Daoy (cell line): ENCODE data around the gene MARCHF4. TPM values are rescaled to one million over a fixed set of nuclear protein-coding genes. Genes with fewer than 3 reads are reported as not detected.

Experiments
- DNase-seq: peaks from one replicate; pipeline ENCODE4 v3.0.0-alpha.2; 2015; ENCODE audit warnings: low read depth
- total RNA-seq: library from RNA; depleted of rRNA; stranded (reverse); fragments of >200 nt; shearing (Covaris generic); gene quantifications from 2 replicates; pipeline ENCODE4 v1.2.3, GENCODE V29; 2014; rRNA removed

Gene MARCHF4
- total RNA-seq = 4.1 and 4.8 TPM in 2 replicates

GRCh38 chr2:216371721-216372702 is at the start of gene MARCHF4:
MARCHF4 (minus strand) TSS chr2:216372483; CDS start chr2:216370260, 2,223 bp downstream.
- DNase-seq = peak; percentile 91

DNA sequence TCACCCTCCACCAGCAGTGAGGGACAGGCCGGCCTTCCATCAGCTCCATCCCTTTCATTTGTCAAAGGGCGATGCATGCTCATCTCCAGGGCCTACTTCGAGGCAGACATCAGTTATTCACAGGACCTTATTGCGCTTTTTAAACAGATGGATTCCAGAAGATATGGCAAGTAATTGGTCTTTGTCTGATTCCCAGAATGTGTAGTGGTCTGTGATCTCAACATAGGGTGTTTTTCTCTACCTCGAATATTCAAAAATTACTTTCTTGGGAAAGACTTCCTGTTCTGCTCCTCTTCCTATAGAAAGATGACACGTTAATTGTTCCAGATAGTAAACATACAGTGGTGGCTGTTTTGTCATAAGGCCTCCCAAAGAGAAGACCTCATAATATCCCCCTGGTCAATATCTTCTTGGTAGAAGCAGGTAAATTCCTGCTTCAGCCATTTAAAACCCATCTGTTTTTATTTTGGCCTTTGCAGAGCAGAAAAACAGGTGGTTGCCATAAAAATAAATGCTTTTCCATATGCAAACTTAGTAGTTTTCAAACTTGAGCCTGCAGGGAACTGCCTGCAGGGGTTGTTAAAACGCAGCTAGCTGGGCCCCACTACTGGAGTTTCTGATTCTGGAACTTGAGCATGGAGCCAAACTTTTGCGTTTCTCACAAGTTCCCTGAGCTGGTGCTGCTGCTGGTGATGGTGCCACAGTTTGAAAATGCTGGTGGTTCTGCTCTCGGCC is 48.3 kb upstream of the MARCHF4 start:
- no peak for DNase-seq

- DNase-seq = no peak
Measured at GRCh38 chr2:216418981-216419380, 46.7 kb upstream of the MARCHF4 start.

GRCh38 chr2:216416571-216417307 is 44.5 kb upstream of the MARCHF4 start:
- DNase-seq = no peak

DNA sequence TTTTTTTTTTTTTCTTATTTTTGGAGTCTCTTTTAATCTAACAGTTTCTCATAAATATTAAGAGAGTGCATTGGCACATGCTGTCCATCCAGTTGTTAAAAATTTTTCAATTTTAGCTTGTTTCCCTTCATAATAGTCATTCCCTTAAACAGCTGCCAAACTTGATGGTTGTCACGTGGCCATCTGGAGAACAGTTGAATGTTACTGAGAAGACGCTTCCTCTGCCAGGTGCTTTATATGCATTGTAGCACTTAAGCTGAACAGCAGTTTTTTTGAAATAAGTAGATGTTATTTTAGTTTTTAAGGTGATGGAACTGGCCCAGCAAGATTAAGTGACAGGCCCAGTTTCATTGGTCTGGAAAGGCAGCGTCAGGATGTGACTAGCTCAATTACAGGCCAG is 43.3 kb upstream of the MARCHF4 start:
- DNase-seq = no peak

DNA sequence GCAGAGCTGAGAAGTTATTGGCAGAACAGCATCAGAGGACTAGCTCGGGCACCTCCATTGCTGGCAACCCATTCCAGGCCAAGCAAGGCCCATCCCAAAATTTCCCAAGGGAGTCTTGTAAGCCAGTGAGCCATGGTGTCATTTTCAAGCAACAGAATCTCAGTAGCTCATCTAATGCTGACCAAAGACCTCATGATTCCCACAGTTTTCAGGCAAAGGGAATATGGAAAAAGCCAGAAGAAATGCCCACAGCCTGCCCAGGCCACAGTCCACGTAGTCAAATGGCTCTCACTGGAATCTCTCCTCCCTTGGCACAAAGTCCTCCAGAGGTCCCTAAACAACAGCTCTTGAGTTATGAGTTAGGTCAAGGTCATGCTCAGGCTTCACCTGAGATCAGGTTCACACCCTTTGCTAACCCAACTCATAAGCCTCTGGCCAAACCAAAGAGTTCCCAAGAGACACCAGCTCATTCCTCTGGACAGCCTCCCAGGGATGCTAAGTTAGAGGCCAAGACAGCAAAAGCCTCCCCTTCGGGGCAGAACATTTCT is 42.6 kb upstream of the MARCHF4 start:
- no peak for DNase-seq

DNA sequence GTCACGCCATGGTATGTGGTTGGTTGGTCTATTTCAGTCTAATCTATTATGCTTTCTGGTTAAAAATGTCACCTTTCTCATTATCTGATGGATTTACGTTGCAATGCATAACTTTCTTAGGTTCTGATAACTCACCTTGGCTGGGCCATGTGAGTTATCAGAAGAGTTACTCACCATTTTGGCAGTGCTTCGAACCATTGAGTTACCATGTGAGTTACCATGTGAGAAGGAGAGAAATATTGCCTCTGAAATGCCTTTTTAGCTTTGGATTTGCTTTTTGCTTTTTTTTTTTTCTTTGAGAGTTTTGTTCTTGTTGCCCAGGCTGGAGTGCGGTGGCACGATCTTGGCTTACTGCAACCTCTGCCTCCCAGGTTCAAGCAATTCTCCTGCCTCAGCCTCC is 41.6 kb upstream of the MARCHF4 start:
- no peak for DNase-seq

- DNase-seq = peak; percentile 98
Measured at GRCh38 chr2:216412022-216412999, 40.0 kb upstream of the MARCHF4 start, which contains the start of gene SMARCAL1. SMARCAL1 (plus strand) TSS chr2:216412484; CDS start chr2:216414705, 2,221 bp downstream.

GRCh38 chr2:216410550-216410949 is 38.3 kb upstream of the MARCHF4 start:
- no peak for DNase-seq

DNA sequence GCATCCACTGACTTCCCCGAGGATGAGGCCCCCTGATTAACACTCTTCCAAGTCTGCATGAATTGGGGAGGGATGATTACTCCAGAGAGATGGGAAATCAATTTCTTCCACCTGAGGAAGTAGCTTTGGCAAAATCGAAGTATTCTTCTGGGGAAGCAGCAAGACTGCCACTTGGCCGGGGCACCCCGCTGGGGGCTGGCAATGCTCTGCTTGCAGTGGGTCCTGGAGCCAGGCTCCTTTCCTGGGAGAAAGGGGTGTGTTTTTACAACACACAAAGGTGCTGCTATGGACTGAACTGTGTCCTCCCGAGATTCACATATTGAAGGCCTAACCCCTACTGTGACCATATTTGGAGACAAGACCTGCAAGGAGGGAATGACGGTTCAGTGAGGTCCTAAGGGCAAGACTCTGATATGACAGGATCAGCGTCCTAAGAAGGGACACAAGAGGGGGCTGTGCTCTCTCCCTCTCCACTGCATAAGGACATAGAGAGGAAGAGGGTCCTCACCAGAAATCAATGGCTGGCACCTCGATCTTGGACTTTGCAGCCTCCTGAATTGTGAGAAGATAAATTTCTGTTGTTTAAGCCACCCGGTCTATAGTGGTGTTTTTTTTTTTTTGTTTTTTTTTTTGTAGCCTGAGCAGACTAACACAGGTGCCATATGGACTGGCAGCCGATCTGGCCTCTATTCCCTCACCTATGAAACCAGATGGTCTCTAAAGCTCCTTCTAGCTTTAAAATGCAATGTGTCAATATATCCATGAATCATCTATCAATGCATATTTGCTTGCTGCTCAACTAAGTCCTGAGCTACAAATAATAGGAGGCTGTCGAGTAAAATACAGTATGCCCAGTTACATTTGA is 36.4 kb upstream of the MARCHF4 start:
- no peak for DNase-seq

- DNase-seq = no peak
Measured at GRCh38 chr2:216406826-216407225, 34.5 kb upstream of the MARCHF4 start.

DNA sequence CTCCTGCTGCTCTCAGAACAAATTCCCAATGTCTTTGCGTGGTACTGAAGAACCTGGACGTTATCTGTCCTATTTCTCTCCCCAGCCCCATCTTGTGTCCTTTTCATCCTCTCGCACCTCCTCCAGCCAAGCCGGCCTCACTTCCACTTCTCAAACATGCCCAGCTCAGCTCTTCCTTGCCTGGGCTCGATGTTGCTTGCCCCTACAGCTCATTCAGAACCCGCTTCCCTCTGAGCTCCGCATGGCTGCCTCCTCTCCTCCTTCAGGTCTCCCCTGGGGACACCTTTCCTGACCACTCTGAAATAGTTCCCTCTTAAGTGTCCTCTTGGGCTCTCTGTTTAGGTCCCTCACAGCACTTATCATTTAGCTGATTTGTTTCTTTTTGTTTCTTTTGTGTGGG is 33.3 kb upstream of the MARCHF4 start:
- DNase-seq = no peak

- DNase-seq = peak; percentile 43
Measured at GRCh38 chr2:216404010-216404618, 31.8 kb upstream of the MARCHF4 start.

DNA sequence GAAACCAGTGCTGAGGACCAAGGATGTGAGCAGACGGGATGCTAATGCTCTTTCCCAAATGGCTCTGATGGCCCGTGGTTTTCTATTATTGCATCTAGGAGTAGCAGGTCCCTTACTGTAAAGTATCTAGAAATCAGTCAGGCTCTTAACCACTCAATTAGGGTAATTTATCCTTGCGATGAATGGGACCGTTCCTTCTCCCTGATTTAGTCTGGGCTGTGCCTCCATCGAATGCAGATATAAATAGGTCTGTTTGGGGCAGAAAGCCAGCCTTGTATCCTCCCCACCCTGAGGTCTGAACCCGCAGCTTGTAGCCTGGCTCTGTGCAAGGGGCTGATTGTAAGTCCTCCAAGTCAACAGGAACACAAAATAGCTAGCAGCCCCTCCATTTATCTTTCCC is 30.5 kb upstream of the MARCHF4 start:
- no peak for DNase-seq

DNA sequence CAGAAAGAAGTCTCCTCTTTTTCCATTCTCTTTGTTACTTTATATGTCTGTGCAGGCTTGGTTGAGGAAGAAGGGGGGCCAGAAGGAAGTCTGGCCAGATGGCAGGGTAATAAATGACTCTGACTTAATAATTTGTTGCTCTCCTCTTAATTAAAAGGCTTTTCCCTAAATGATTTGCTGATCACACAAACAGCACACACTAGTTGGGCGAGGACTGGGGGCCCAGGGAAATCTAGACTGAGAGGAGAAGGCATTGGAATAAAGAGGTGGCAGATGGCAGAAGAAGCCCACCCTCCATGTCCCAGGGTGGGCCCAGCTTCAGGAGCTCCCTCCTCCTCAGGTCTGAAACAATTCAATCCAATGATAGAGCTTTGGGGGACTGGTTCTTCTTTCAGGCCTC is 27.3 kb upstream of the MARCHF4 start:
- DNase-seq = no peak

DNA sequence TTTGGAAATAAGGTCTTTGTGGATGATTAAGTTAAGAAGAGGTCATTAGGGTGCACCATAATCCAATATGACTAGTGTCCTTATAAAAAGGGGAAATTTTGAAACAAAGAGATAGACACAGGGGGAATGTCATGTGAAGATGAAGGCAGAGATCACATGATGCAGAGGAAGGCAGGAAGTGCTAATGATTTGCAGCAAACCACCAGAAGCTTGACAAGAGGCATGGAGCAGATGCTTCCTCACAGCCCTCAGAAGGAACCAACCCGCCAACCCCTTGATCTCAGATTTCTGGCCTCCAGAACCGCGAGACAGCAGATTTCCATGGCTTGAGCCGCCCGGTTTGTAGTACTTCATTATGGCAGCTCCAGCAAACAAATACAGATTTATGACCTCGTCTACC is 22.6 kb upstream of the MARCHF4 start:
- DNase-seq = no peak

DNA sequence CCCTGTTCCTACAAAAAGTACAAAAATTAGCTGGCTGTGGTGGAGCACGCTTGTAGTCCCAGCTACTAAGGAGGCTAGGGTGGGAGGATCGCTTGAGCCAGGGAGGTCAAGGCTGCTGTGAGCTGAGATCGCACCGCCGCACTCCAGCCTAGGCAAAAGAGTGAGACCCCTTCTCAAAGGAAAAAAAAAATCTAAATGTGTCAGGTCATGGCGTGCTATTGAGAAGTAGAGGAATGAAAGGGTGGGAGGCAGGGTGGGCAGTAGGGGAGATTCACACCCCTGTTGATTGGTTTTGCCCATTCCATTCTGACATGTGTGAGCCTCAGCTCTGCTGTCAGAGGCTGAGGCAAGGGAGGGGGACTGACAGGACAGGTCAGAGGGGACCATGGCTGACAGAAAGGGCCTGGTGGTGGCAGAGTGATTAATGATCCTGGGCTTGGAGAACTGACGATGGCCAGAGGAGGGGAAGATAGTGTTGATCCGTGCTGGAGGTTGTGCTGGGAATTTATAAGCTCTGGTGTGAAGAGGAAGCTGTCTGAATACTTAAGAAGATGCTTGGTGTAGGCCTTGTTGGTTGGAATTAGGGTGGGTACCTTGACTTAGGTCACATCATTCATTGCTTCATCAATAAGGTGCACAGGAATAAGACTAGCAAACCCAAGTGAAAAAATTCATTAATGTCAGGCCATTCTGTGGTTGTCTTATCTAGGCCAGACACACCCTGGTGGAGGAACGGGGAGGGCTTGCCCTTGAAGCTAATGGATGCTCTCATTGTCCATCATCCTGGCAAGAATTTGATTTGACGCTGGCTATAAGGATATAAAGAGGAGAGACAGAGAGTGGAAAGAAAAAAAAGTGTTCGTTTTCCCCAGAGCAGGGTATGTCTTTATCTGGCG is 20.9 kb upstream of the MARCHF4 start:
- DNase-seq = no peak

DNA sequence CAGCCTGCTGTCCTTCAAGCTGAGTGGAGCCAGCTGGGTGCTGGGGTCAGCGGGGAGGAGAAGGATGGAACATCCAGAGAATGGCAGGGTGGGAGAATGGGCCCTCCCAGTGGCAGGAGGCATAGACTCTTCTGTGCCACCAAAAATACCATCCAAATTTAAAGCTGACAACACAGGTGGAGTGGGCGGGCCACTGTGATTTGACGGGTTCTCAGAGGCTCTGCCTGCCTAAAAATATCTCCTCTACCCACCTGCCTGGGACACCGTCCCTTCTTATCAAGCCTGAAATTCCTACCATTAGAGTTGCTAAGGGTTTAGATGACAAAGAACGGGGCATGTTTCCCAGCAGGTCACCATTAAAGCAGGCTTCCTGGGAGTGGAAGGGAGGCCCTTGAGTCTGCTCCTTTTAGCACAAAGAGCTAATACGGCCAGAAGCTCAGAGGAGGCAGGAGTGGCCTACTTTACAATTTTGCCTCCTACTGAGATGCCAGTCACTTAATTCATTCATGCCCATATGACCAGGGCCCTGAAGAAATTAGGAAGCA is 19.8 kb upstream of the MARCHF4 start:
- DNase-seq = no peak
